Upper lobe of left lung (tissue), 6 donors: ENCODE results near the gene AGAP3. TPM values are rescaled to one million over a fixed set of nuclear protein-coding genes. Genes with fewer than 3 reads are reported as not detected.
A peak's percentile ranks its signal among the peaks of the same experiment; 100 is the strongest.

Source experiments
- ATAC-seq, 2 donors: fragments of 200-7000 bp; cut with Tn5 transposase; one replicate each; pipeline ENCODE4 v1.9.1; 2022; ENCODE audit warnings: mild to moderate bottlenecking in 2 of 2, moderate library complexity in 2 of 2; ENCODE audit not compliant: low FRiP score in 2 of 2
- DNase-seq, 2 donors: peaks; one replicate each; pipeline ENCODE4 v3.0.0-alpha.2; 2019 to 2020
- H3K27ac ChIP-seq, 4 donors: fragments of 200-600 bp; sonication (generic); one replicate each; pipeline ENCODE4 v1.5.1; 2016 to 2019
- H3K27me3 ChIP-seq, 4 donors: fragments of 200-600 bp; sonication (generic); one replicate each; pipeline ENCODE4 v1.5.1; 2017 to 2019
- H3K36me3 ChIP-seq, 4 donors: fragments of 200-600 bp; sonication (generic); one replicate each; pipeline ENCODE4 v1.5.1; 2016 to 2019
- H3K4me1 ChIP-seq, 4 donors: fragments of 200-600 bp; sonication (generic); one replicate each; pipeline ENCODE4 v1.5.1; 2018 to 2019
- H3K4me3 ChIP-seq, 4 donors: fragments of 200-600 bp; sonication (generic); one replicate each; pipeline ENCODE4 v1.5.1; 2017 to 2019; ENCODE audit warnings: mild to moderate bottlenecking in 2 of 4, moderate library complexity in 1 of 4
- H3K9me3 ChIP-seq, 4 donors: fragments of 200-600 bp; sonication (generic); one replicate each; pipeline ENCODE4 v1.5.1; 2018 to 2019
- CTCF ChIP-seq, 6 experiments: fragments of 450-650 bp in 4 of 6; fragments of 200-600 bp in 2 of 6; sonication (generic) in 2 of 6; IDR thresholded peaks; one replicate each; pipeline ENCODE4 v1.5.1; 2016 to 2019; ENCODE audit warnings: antibody characterized with exemption in 6 of 6
- EP300 ChIP-seq, 4 donors: sonication (generic); formaldehyde crosslinking; IDR thresholded peaks; one replicate each; pipeline ENCODE4 v1.5.1; 2017; ENCODE audit warnings: antibody characterized with exemption in 4 of 4, control low read depth in 2 of 4
- POLR2A ChIP-seq, 4 donors: fragments of 450-650 bp; IDR thresholded peaks; one replicate each; pipeline ENCODE4 v1.5.1; 2016 to 2017; ENCODE audit warnings: antibody characterized with exemption in 4 of 4, mild to moderate bottlenecking in 2 of 4
- POLR2AphosphoS5 ChIP-seq, 2 donors: sonication (generic); formaldehyde crosslinking; IDR thresholded peaks; one replicate each; pipeline ENCODE4 v1.5.1; 2017; ENCODE audit warnings: antibody characterized with exemption in 2 of 2
- WGBS, 2 donors: methylation state at CpG; one replicate each; pipeline ENCODE4 v1.1.5; 2017 to 2018; 5-methylcytosine and 5-hydroxymethylcytosine counted together
- total RNA-seq, 6 donors: library from RNA; depleted of rRNA in 4 of 6; stranded (reverse); fragments of >200 nt in 4 of 6; gene quantifications; one replicate each; pipeline versions ENCODE4 v1.1.0 to v1.2.1, GENCODE V29; 2016 to 2021
- donor health status: DM: no; HTN: no; CAD: no; lungs with moderate emphysema.
- donor health status: DM: no; HTN: yes; CAD: no; lungs with severe emphysema.

The AGAP3 gene
- total RNA-seq, 6 donors from 2014 or later: 122 to 350 (median 182) TPM

- Histone ChIP-seq H3K27ac (peak overlapping the region; percentile 90 to 99 (median 96)), H3K9me3 (no peaks in the 10 kb centered on the region), H3K4me1 (peaks cover 38 to 65% (median 54%) of the 10 kb centered on the region in 4 donors), H3K27me3 (no peaks in the 10 kb centered on the region), H3K4me3 (peak overlapping the region; percentile 86 to 98 (median 90)), H3K36me3 (peaks cover 14 to 27% (median 20%) of the 10 kb centered on the region in 4 donors)
- TF ChIP-seq POLR2A (IDR thresholded peaks at IDR 0.05) (no peak), CTCF (IDR thresholded peaks at IDR 0.05) (no peak), EP300 (IDR thresholded peaks at IDR 0.05) (no peak), POLR2AphosphoS5 (IDR thresholded peaks at IDR 0.05) (no peak)
- DNase-seq (peak in 1 of 2 donors; percentile 72), ATAC-seq (no peak)
- WGBS, 2 donors: 10 to 13% methylated on average over 2 to 21 of the region's 21 CpGs
Measured at GRCh38 chr7:151060416-151061212, 25.7 kb upstream of the AGAP3 start.

- peak overlapping the region in 2 of 4 donors; percentile 88 to 92 for H3K4me3 ChIP-seq
- ATAC-seq: peak in 1 of 2 donors; percentile 47
- no peaks in the 10 kb centered on the region for H3K27me3 ChIP-seq
- WGBS, 2 donors: 52 to 60% methylated on average over 25 to 33 of the region's 33 CpGs
- no peak for TF ChIP-seq EP300 (IDR thresholded peaks at IDR 0.05)
- TF ChIP-seq POLR2AphosphoS5 (IDR thresholded peaks at IDR 0.05): peak in 1 of 2 donors; percentile 17
- H3K27ac ChIP-seq: peak overlapping the region; percentile 47 to 99 (median 76)
- no peaks in the 10 kb centered on the region for H3K9me3 ChIP-seq
- peak; percentile 80 to 84 for DNase-seq
- peaks cover 15 to 36% (median 28%) of the 10 kb centered on the region in 4 donors for H3K36me3 ChIP-seq
- H3K4me1 ChIP-seq: peaks cover 38 to 62% (median 53%) of the 10 kb centered on the region in 4 donors
Measured at GRCh38 chr7:151061213-151062110, 24.8 kb upstream of the AGAP3 start.

- Histone ChIP-seq H3K9me3 (no peaks in the 10 kb centered on the region), H3K4me1 (peaks cover 33 to 57% (median 48%) of the 10 kb centered on the region in 4 donors), H3K36me3 (peaks cover 18 to 41% (median 34%) of the 10 kb centered on the region in 4 donors), H3K4me3 (peak overlapping the region in 2 of 4 donors; percentile 40 to 88), H3K27me3 (no peaks in the 10 kb centered on the region), H3K27ac (peak overlapping the region in 3 of 4 donors; percentile 47 to 99 (median 96))
- TF ChIP-seq CTCF (IDR thresholded peaks at IDR 0.05) (no peak), POLR2A (IDR thresholded peaks at IDR 0.05) (peak in 1 of 4 donors; percentile 20)
- WGBS, 2 donors: 60 to 92% methylated on average over 5 to 10 of the region's 11 CpGs
- DNase-seq (no peak), ATAC-seq (no peak)
Measured at GRCh38 chr7:151062111-151062398, 24.2 kb upstream of the AGAP3 start.

- peak in 1 of 6 experiments; percentile 10 for TF ChIP-seq CTCF (IDR thresholded peaks at IDR 0.05)
- no peak for TF ChIP-seq POLR2AphosphoS5 (IDR thresholded peaks at IDR 0.05)
- WGBS, 2 donors: 68 to 90% methylated on average over 17 to 32 of the region's 43 CpGs
- H3K4me3 ChIP-seq: peak overlapping the region in 3 of 4 donors; percentile 13 to 88 (median 40)
- DNase-seq (peak; percentile 82 to 92), ATAC-seq (peak; percentile 31 to 67)
- H3K36me3 ChIP-seq: peaks cover 22 to 47% (median 40%) of the 10 kb centered on the region in 4 donors
- H3K27ac ChIP-seq: peak overlapping the region; percentile 59 to 99 (median 82)
- no peaks in the 10 kb centered on the region for H3K9me3 ChIP-seq
- no peaks in the 10 kb centered on the region for H3K27me3 ChIP-seq
- H3K4me1 ChIP-seq: peaks cover 30 to 52% (median 44%) of the 10 kb centered on the region in 4 donors
Measured at GRCh38 chr7:151062399-151063211, 23.7 kb upstream of the AGAP3 start.
